Panc1 (cell line): ENCODE measurements around the gene PRCD. TPM values are rescaled to one million over a fixed set of nuclear protein-coding genes. Genes with fewer than 3 reads are reported as not detected.
"Not testable (repeated sequence)": the region's sequence is repeated elsewhere in the genome, so short reads cannot be mapped to it uniquely, and the experiment has no call there.

Source experiments
- ATAC-seq: fragments of 200-7000 bp; cut with Tn5 transposase; 2 replicates; pipeline ENCODE4 v1.9.1; 2020; ENCODE audit warnings: mild to moderate bottlenecking, moderate library complexity
- BruUV-seq: library from RNA; stranded (reverse); fragments of 400-500 nt; replicated peaks from 2 replicates; lab custom pipeline; 2021; lab: Mats Ljungman, UMichigan
- CTCF ChIA-PET: fragments of 300-600 bp; sonication (Branson Sonifier 250); formaldehyde crosslinking; loops from one replicate; lab custom pipeline; 2022; ENCODE audit warnings: antibody characterized with exemption; lab: Charles Lee
- POLR2A ChIA-PET: fragments of 300-600 bp; sonication (Branson Sonifier 250); formaldehyde crosslinking; loops from one replicate; lab custom pipeline; 2022; ENCODE audit warnings: antibody characterized with exemption; lab: Charles Lee
- DNase-seq: peaks from one replicate; pipeline ENCODE4 v3.0.0-alpha.2; 2010; ENCODE audit warnings: low read depth, low spot score
- H3K27ac ChIP-seq: 2 replicates; pipeline ENCODE4 v1.5.1; 2011; ENCODE audit warnings: mild to moderate bottlenecking, low read length, inconsistent platforms
- H3K27me3 ChIP-seq: fragments of 200-500 bp; sonication (Bioruptor generic); 2 replicates; pipeline ENCODE4 v1.6.0; 2014; ENCODE audit warnings: low read length, inconsistent platforms; ENCODE audit not compliant: control insufficient read depth, insufficient read depth
- H3K36me3 ChIP-seq: fragments of 200-500 bp; sonication (Bioruptor generic); 2 replicates; pipeline ENCODE4 v1.5.1; 2014; ENCODE audit warnings: inconsistent platforms, mild to moderate bottlenecking, low read length, moderate library complexity; ENCODE audit not compliant: control insufficient read depth, insufficient read depth
- H3K4me1 ChIP-seq: 2 replicates; pipeline ENCODE4 v1.5.1; 2011; ENCODE audit warnings: inconsistent platforms, mild to moderate bottlenecking, low read length, moderate library complexity; ENCODE audit not compliant: control insufficient read depth, insufficient read depth
- H3K4me3 ChIP-seq, 2 experiments: 2 replicates each; pipeline ENCODE4 v1.5.1; 2011 to 2012; ENCODE audit warnings: low read depth in 2 of 2, low read length in 2 of 2, mild to moderate bottlenecking in 2 of 2, inconsistent platforms in 1 of 2, moderate library complexity in 1 of 2
- H3K9me3 ChIP-seq: fragments of 200-500 bp; sonication (Bioruptor generic); 2 replicates; pipeline ENCODE4 v1.5.1; 2014; ENCODE audit warnings: low read depth, mild to moderate bottlenecking, inconsistent platforms, low read length, moderate library complexity; ENCODE audit not compliant: control insufficient read depth, insufficient read depth
- CTCF ChIP-seq: fragments of 450-650 bp; IDR thresholded peaks from 2 replicates; pipeline ENCODE4 v1.5.1; 2017; ENCODE audit warnings: mild to moderate bottlenecking
- POLR2AphosphoS5 ChIP-seq: IDR thresholded peaks from 2 replicates; pipeline ENCODE4 v1.6.1; 2012; ENCODE audit warnings: mild to moderate bottlenecking, low read depth, low read length, moderate library complexity
- REST ChIP-seq, 2 experiments: IDR thresholded peaks; 2 replicates each; pipeline ENCODE4 v1.6.1; 2011 to 2012; ENCODE audit warnings: low read depth in 2 of 2, control low read depth in 1 of 2, low read length in 1 of 2, mild to moderate bottlenecking in 1 of 2, moderate library complexity in 1 of 2; ENCODE audit not compliant: insufficient read depth in 1 of 2
- SIN3A ChIP-seq: IDR thresholded peaks from 2 replicates; pipeline ENCODE4 v1.6.1; 2012; ENCODE audit warnings: low read depth, mild to moderate bottlenecking, low read length, moderate library complexity, borderline replicate concordance; ENCODE audit not compliant: insufficient read depth
- TCF7L2 ChIP-seq: IDR thresholded peaks from 2 replicates; pipeline ENCODE4 v1.6.1; 2011; ENCODE audit warnings: mild to moderate bottlenecking, low read depth, low read length, inconsistent platforms
- in situ Hi-C: cut with HindIII; loops from 2 replicates; pipeline ENCODE4 v1.10.0; 2016; ENCODE audit warnings: low sequenced_read_pairs, low pct_unique_long_range_greater_than_20kb
- intact Hi-C: fragments of 100-400 bp; cut with micrococcal nuclease; formaldehyde crosslinking; loops from one replicate; pipeline ENCODE4 v1.10.0; 2022; ENCODE audit not compliant: unreplicated experiment
- total RNA-seq: library from RNA; stranded (reverse); gene quantifications from one replicate; pipeline ENCODE4 v1.2.1, GENCODE V29; 2021; ENCODE audit not compliant: unreplicated experiment

PRCD gene
- total RNA-seq, 1 experiment from 2014 or later: 0.54 TPM

GRCh38 chr17:76562734-76563148 lies 22.9 kb downstream of the PRCD start:
- TF ChIP-seq SIN3A (no peak), TCF7L2 (no peak), CTCF (no peak), POLR2AphosphoS5 (peak; percentile 24; the same call in 1 of the 2 replicates), REST (IDR thresholded peaks at IDR 0.05; ENCODE audit: insufficient read depth in 1 of 2, low read depth in 2 of 2, low read length in 1 of 2) (no peak)
- CTCF ChIA-PET: interaction anchor here (0.6 kb wide), 1 partner anchor 104 kb away, joined by 4 read pairs; no protein-coding TSS in a partner anchor
- Histone ChIP-seq H3K36me3 (peaks cover 15% of the 10 kb centered on the region), H3K27me3 (no peaks in the 10 kb centered on the region), H3K4me1 (peaks cover 69% of the 10 kb centered on the region), H3K4me3 (no peak overlapping the region), H3K27ac (peak overlapping the region; percentile 2; the same call in 1 of the 2 replicates), H3K9me3 (no peaks in the 10 kb centered on the region)
- no peak for DNase-seq
- ATAC-seq: no peak
- intact Hi-C loops (loop anchor here (10.0 kb wide), 1 partner anchor 62 kb away; no protein-coding TSS in a partner anchor), in situ Hi-C loops (no loop called here)
- BruUV-seq: no TSS peak
- POLR2A ChIA-PET: interaction anchor here (0.6 kb wide), 3 partner anchors 55 to 113 kb away, joined by 5 to 9 read pairs (median 7); no protein-coding TSS in a partner anchor

DNA sequence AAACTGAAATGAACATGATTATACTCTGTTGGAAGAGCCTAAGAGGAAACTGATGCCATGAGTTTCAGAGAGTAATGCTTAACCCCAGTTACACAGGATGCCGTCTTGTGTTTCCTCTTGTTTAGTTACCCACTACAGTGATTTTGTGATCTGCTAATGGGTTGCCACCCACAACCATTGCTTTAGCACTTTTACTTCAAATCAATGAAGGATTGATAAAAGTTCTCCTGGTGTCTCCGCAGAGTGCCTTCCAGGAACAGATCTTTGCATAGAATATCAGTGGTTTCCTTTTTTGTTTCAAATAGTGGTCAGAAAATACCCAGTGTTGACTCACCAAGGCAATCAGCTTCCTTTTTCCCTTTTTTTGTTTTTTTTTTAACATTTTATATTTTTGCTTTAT lies 23.5 kb downstream of the PRCD start:
- in situ Hi-C loops, H3K27ac ChIP-seq, POLR2A ChIA-PET, DNase-seq, H3K4me3 ChIP-seq, H3K36me3 ChIP-seq, H3K9me3 ChIP-seq, BruUV-seq, ATAC-seq, H3K27me3 ChIP-seq: not testable (repeated sequence)
- peaks cover 75% of the 10 kb centered on the region for H3K4me1 ChIP-seq
- intact Hi-C loops: loop anchor here (10.0 kb wide), 1 partner anchor 61 kb away; no protein-coding TSS in a partner anchor
- CTCF ChIA-PET: interaction anchor here (0.6 kb wide), 1 partner anchor 91 kb away, joined by 3 read pairs; no protein-coding TSS in a partner anchor

DNA sequence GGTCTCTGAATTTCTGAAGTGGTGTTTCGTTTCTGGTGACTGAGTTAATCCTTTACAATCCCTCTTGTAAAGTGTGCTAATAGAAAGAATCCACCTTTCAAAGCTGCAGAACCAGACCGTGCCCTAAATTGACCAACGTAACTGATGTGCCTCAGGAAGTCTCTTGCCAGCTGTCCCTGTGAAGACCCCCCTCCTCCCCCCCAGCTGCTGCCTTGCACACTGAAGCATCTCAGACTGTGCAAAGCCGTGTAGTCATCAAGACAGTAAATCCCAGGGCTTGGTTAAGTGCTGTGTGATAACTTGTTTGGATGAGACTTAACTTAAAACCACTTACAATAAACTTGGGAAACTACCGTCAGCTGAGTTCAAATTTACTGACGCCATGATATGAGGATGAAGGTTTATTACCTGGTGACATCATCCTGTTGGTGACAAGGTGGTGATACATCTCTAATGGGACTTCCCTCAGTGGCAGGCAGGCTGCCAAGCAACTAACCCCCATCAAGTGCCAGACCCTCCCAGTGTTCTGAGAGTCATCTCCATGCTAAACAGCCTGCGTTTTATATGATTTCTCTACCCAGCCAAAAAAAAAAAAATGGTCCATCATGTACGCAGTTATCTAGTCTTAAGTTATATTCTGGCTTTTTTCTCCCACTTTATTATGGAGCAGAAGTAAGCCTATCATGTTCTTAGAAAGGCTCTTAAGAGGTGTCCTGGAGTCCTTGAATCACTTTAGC lies 25.3 kb downstream of the PRCD start:
- H3K27me3 ChIP-seq, ATAC-seq, H3K4me3 ChIP-seq, H3K9me3 ChIP-seq, DNase-seq, CTCF ChIA-PET, in situ Hi-C loops, H3K36me3 ChIP-seq, BruUV-seq, POLR2A ChIA-PET: not testable (repeated sequence)
- Histone ChIP-seq H3K27ac (peak overlapping the region; percentile 49; the same call in 1 of the 2 replicates), H3K4me1 (peaks cover 77% of the 10 kb centered on the region)
- intact Hi-C loops: loop anchor here (10.0 kb wide), 1 partner anchor 60 kb away; no protein-coding TSS in a partner anchor
